Measurements from ENCODE around the gene CADM1.

CADM1 gene

GRCh38 chr11:115146425-115146824 lies 357.8 kb downstream of the CADM1 start:
- H3K4me3 ChIP-seq (replicated peaks in 1 of 2; ENCODE audit: low read depth in 2 of 2, low read length in 2 of 2), result no peak overlapping the region
- no peak for DNase-seq (ENCODE audit: low read depth in 2 of 2)
- TF ChIP-seq, protein P1, sequence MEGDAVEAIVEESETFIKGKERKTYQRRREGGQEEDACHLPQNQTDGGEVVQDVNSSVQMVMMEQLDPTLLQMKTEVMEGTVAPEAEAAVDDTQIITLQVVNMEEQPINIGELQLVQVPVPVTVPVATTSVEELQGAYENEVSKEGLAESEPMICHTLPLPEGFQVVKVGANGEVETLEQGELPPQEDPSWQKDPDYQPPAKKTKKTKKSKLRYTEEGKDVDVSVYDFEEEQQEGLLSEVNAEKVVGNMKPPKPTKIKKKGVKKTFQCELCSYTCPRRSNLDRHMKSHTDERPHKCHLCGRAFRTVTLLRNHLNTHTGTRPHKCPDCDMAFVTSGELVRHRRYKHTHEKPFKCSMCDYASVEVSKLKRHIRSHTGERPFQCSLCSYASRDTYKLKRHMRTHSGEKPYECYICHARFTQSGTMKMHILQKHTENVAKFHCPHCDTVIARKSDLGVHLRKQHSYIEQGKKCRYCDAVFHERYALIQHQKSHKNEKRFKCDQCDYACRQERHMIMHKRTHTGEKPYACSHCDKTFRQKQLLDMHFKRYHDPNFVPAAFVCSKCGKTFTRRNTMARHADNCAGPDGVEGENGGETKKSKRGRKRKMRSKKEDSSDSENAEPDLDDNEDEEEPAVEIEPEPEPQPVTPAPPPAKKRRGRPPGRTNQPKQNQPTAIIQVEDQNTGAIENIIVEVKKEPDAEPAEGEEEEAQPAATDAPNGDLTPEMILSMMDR (IDR thresholded peaks at IDR 0.05; ENCODE audit: low read depth, low read length), result no peak

GRCh38 chr11:115145324-115145723 lies 358.9 kb downstream of the CADM1 start:
- no peak overlapping the region for H3K4me3 ChIP-seq (replicated peaks in 1 of 2; ENCODE audit: low read depth in 2 of 2, low read length in 2 of 2)
- no peak for DNase-seq (ENCODE audit: low read depth in 2 of 2)
- TF ChIP-seq, protein P1 (IDR thresholded peaks at IDR 0.05; ENCODE audit: low read depth, low read length), result no peak

- DNase-seq (ENCODE audit: low read depth in 2 of 2), result no peak
- TF ChIP-seq, protein P1 (IDR thresholded peaks at IDR 0.05; ENCODE audit: low read depth, low read length), result no peak
- H3K4me3 ChIP-seq (replicated peaks in 1 of 2; ENCODE audit: low read depth in 2 of 2, low read length in 2 of 2), result no peak overlapping the region
Observed at GRCh38 chr11:115144914-115145313, 359.3 kb downstream of the CADM1 start.

GRCh38 chr11:115144014-115144413 lies 360.2 kb downstream of the CADM1 start:
- H3K4me3 ChIP-seq (replicated peaks in 1 of 2; ENCODE audit: low read depth in 2 of 2, low read length in 2 of 2), result no peak overlapping the region
- TF ChIP-seq, protein P1 (IDR thresholded peaks at IDR 0.05; ENCODE audit: low read depth, low read length), result no peak

GRCh38 chr11:115141231-115142114 lies 362.7 kb downstream of the CADM1 start:
- no peak overlapping the region for H3K4me3 ChIP-seq (replicated peaks in 1 of 2; ENCODE audit: low read depth in 2 of 2, low read length in 2 of 2)
- TF ChIP-seq, protein P1 (IDR thresholded peaks at IDR 0.05; ENCODE audit: low read depth, low read length), result no peak
- no peak for DNase-seq (ENCODE audit: low read depth in 2 of 2)

More at GRCh38 chr11:115144014-115144413, 360.2 kb downstream of the CADM1 start:
- no peak for DNase-seq (ENCODE audit: low read depth in 2 of 2)

DNA sequence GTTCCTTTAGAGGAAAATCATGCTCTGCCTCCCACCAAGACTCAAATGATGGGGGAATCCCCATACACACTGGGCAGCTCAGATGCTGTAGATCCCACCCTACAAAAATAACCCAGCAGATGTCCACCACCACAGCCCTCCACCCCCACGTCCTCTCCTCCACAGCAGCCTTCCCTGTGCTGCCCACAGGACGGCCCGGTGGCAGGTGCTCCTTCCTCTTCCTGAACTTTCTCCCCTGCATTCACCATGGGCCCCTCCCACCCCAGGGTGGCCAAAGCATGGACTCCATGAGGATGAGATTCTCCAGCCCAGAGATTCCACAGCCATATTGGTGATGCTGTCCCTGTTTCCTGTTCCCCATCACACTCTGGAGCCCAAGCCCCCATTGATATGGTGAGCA lies 368.3 kb downstream of the CADM1 start:
- H3K4me3 ChIP-seq (replicated peaks in 1 of 2; ENCODE audit: low read depth in 2 of 2, low read length in 2 of 2), result no peak overlapping the region
- TF ChIP-seq, protein P1 (IDR thresholded peaks at IDR 0.05; ENCODE audit: low read depth, low read length), result no peak
- DNase-seq (ENCODE audit: low read depth in 2 of 2), result no peak

All from cardiac fibroblast (primary cell).